Astrocyte (in vitro differentiated cells and primary cell): ENCODE measurements around the gene TMEM132C.

ENCODE experiments used
- CTCF ChIP-seq: IDR thresholded peaks from 2 replicates; pipeline ENCODE4 v1.5.1; 2011; ENCODE audit warnings: low read depth, mild to moderate bottlenecking, inconsistent platforms, low read length, moderate library complexity; ENCODE audit not compliant: insufficient read depth
- EZH2 ChIP-seq: IDR thresholded peaks from 2 replicates; pipeline ENCODE4 v1.6.1; 2012; ENCODE audit warnings: mild to moderate bottlenecking, low read length, inconsistent platforms; ENCODE audit not compliant: insufficient read depth

GRCh38 chr12:128381541-128381940, 114.6 kb downstream of the TMEM132C start:
- TF ChIP-seq CTCF (no peak), EZH2 (no peak)
